GM20431 (cell line): ENCODE measurements around the gene TTLL9.

Source experiments
- in situ Hi-C: fragments of 300-500 bp; cut with MseI, MboI; formaldehyde crosslinking; loops from one replicate; pipeline ENCODE4 v1.15.0; 2020; ENCODE audit warnings: low sequenced_read_pairs; ENCODE audit not compliant: unreplicated experiment

TTLL9 gene

DNA sequence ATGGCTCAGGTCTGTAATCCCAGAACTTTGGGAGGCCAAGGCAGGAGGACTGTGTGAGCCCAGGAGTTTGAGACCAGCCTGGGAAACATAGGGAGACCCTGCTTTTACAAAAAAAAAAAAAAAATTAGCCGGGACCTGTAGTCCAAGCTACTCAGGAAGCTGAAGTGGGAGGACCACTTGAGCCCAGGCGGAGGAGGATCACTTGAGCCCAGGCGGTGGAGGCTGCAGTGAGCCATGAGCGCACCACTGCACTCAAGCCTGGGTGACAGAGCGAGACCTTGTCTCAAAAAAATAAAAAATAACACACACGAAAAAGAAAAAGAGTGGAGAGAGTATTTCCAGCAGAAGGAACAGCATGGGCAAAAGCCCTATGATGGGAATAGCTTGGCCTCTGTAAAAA lies 2.0 kb downstream of the TTLL9 start:
- in situ Hi-C loops, result no loop called here

DNA sequence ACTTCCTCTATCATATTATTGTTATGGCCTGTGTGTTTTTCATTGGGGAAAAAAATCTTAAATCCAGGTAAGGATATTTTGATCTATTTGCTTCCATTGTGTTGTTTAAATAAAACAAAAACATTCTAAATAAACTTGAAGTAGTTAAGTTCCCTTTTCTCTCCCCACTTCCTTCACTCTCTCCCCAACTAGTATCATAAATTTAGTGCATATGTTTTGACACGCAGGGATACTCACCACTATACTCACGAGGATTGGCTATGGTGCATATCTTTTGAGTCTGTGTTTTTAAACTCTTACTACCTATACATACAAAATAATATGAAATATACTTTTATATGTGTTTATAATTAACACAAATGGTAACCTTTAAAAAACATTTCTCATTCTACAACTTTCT lies 5.2 kb downstream of the TTLL9 start:
- in situ Hi-C loops, result no loop called here

DNA sequence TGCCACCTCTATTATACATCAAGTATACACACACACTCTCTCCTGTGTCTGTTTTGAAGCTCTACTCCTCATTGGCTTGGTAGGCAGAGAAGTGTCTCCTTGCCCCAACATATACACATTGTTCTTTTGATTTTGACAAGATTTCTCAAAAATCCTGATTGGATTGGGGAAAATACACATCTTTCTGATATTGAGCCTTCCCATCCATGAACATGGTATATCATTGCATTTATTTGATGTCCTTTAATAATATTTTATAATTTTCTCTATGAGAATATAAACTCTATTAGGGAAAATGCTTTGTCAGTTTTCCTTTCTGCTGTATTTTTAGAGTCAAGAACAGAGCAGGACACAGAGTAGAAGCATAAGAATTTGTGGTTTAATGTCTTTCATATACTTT lies 7.2 kb downstream of the TTLL9 start:
- in situ Hi-C loops, result no loop called here

DNA sequence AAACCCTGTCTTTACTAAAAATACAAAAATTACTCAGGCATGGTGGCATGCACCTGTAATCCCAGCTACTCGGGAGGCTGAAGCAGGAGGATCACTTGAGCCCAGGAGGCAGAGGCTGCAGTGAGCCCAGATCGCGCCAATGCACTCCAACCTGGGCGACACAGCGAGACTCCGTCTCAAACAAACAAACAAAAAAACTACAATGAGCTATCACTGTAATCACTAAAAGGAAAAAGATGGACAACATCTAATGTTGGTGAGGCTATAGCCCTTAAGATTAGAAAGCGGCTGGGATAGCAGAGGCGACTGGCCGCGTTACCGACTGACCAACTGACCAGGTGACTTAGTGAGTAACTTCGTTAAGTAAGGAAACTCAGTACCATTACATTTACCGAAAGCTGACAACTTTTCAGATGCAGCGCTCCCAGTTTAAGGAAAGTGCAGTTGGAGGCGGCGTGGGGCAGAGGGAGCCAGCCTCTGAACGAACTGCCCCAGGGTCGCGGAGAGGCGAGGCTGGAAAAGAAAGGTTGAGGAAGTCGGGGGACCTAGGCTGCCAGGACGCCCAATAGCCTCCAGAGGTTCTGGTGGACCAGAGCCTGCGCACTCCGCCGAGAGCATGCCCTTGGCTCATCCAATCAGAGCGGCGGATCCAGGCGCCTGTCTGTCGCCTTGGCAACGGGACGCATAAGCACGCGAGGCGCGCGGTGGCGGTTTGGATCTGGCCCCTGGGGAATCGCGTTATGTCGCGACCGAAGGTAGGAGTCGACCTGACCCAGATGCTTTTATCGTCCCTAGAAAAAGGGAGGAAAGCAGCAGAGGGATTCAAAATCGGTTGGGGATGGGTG lies 8.9 kb downstream of the TTLL9 start:
- in situ Hi-C loops, result no loop called here

DNA sequence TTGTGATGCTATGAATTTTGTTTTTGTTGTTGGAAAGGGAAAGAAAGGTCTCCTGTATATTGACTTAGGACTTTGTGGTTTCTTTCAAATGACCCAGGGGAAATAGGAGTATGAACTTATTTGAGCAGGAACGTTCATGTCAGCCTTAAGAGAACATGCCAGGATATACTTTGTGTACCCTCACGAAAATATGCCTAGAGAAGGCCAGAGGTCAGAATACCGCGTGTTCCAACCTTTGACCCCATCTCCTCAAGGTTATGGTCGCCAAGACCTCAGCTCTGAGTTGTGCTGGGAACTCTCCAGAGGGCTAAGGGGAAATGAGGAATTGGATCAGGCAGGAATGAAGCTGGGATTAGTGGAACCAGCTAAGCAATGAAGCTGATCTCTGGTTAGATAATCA lies 11.5 kb downstream of the TTLL9 start:
- in situ Hi-C loops, result no loop called here

DNA sequence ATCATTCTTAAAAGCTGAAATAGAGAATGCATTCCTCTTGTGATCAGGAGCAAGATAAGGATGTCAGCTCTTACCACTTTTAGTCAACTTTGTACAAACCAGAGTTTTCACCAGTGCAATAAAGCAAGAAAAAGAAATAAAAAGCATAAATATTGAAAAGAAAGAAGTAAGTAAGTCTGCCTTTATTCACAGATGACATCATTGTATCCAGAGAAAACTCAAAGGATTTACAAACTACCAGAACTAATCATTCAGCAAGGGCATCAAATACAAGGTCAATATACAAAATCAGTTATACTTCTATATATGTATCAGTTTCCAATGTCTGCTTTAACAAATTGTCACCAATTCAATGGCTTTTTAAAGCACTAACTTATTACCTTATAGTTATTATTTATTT lies 13.4 kb downstream of the TTLL9 start:
- in situ Hi-C loops, result no loop called here

DNA sequence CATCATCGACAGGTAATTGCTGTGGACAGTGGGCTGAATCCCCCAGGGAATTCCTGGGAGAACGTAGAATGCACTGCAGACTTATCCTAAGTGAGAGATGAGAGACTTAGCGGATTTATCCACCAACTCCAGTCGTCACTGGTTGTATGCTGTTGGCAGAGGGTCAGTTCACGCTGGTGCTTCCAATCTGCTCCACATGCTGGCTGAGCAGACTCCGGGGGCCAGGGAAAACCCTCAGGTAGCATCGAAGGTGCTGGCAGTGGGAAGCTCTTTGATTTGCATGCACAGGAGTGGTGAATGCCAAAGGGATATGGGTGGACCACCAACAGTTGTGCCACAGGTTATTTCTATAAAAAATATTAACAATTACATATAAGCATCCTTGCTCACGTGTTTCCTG lies 20.2 kb downstream of the TTLL9 start:
- in situ Hi-C loops, result no loop called here

DNA sequence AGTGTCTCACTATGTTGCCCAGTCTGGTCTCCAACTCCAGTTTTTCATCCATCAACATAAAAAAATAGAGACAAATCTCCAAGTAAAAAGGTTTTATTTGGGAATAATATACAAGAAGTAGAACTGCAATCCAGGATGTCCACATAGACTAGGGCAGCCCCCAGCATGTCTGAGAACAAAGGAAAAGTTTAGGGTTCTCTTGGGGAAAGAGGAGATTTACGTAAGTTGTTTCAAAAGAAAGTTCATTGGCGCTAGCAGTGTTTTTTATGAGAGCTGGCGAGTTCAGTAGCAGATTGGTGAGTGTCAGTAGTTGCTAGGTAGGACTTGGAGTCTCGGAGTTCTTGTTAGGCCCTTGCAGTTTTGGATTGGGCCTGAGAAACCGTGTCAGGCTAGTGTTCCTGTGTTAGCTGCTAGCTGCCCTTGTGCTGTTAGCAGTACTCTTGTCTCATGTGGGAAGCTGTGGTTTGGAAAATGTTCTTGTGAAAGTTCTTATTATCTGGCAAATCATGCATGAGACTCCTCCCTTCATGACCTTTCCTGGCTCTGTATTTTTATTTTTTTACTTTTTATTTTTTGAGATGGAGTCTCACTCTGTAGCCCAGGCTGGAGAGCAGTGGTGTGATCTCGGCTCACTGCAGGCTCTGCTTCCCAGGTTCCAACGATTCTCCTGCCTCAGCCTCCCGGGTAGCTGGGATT lies 24.7 kb downstream of the TTLL9 start:
- in situ Hi-C loops, result no loop called here

DNA sequence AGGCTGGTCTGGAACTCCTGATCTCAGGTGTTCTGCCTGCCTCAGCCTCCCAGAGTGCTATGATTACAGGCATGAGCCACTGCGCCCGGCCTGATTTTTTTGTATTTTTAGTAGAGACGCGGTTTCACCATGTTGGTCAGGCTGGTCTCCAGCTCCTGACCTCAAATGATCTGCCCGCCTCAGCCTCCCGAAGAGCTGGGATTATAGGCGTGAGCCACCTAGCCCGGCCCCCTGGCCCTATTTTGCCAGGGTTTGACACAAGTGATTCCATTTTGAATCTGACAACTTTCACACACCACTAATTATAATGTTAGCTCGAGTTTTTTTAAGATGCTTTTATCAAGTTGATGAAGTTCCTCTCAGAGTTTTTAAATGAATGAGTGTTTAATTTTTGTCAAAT lies 25.6 kb downstream of the TTLL9 start:
- in situ Hi-C loops, result no loop called here

DNA sequence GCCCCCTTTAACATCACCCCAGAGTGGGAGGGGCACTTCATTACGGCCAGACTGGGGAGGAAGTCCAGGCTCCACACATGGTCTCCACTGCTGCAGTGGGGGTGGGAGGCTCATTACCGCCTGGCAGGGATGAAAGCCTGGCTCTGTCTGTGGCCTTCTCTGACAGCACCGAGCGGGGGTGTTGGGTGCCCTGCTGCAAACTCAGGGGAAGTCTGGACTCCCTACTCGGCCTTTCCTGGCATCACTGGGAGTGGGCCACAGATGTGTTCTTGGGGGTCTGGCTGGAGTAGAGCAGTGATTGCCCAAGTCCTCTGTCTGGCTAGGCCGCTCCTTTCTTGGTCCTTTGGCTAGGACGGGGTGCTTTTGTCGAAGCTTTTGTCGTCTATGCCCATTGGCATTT lies 27.1 kb downstream of the TTLL9 start:
- in situ Hi-C loops, result no loop called here

DNA sequence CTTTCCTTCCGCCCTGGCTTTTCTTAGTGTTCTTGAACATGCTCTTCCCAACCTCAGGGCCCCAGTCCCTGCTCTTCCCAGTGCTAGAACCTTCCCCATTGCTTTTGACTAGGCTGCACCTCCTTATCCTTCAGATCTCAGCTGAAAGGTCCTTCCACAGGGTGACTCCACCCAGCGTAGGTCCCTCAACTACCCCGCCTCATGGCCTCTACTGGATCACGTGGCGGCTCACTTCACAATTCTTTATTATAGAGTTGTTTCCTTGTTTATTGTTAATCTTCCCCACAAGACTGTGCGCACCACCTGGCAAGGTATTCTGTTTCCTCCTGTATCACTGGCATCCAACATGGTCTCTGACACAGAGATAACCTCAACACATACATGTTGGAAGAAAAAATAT lies 31.2 kb downstream of the TTLL9 start:
- in situ Hi-C loops, result no loop called here

DNA sequence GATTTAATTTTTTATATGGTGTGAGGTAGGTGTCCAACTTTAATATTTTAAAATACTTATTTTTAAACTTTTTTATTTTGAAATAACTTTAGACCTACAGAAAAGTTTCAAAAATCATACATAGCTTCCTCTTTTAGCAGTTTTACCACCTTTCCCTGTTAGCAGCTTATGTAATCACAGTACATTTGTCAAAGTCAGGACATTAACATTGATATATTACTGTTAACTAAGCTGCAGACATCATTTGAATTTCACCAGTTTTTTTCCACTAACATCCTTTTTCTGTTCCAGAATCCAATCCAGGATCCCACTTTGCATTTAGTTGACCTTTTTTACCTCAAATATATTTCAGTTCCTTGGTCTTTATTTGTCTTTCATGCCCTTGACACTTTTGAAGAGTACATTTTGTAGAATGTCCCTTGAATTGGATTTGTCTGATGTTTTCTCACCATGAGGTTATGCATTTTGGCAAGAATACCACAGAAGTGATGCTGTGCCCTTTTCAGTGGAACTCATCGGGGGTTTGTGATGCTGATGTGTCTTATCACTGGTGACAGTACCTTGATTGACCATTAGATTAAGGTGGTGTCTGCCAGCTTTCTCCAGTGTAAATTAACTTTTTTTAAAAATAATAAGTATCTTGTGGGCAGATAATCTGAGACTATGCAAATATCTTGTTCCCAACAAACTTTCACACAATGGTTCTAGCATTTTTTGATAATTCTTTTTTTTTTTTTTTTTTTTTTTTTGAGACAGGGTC lies 33.4 kb downstream of the TTLL9 start:
- in situ Hi-C loops, result no loop called here

DNA sequence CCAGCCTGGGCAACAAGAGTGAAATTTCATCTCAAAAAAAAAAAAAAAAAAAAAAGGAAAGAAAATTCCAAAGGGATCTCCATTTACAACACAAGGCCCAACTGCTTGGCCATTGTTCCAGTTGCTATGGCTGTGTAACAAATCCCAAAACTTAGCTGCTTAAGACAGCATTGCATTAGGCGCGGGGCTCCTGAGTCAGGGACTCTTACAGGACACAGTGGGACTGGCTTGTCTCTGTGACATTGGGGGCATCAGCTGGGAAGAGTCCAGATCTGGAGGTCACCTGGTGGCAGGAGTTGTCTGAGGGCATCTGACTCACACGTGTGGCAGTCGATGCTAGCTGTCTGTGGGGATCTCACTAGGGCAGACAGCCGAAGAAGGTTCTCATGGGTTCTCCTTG lies 35.6 kb downstream of the TTLL9 start:
- in situ Hi-C loops, result no loop called here

DNA sequence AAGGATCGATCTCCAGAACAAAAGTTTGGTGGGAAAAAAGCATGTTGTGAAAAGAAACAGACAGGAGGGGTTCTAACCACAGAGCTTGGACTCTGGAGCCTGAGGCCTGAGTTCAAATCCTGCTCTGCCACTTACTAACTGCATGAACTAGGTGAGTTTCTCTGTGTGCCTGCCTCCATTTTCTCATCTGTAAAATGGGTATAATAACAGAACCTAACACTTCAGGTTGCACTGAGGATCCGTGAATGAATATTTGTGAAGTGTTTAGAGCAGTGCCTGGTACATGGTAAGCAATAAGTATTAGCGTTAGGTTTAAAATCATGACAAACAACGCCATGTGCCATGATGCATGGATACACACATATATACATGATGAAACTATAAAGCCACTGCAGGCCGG lies 36.6 kb downstream of the TTLL9 start:
- in situ Hi-C loops, result no loop called here

DNA sequence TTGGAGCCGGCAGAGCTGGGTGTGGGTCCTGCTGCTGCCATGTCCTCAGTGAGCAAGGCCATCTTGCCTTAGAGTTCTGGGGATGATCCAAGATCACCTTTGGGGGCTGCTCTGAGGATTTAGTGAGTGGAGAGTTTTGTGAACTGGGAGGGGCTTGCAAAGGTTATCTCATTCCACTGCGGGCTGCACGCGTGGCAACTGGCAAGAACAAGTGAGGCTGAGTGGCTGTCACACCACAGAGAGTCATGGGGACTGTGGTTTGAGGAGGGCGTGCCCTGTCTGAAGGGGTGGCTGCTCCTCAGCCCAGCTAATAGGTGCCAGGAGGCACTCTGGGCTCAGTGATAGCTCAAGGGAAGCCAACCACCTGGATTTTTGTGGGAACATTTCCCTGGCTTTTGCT lies 37.6 kb downstream of the TTLL9 start:
- in situ Hi-C loops, result no loop called here

DNA sequence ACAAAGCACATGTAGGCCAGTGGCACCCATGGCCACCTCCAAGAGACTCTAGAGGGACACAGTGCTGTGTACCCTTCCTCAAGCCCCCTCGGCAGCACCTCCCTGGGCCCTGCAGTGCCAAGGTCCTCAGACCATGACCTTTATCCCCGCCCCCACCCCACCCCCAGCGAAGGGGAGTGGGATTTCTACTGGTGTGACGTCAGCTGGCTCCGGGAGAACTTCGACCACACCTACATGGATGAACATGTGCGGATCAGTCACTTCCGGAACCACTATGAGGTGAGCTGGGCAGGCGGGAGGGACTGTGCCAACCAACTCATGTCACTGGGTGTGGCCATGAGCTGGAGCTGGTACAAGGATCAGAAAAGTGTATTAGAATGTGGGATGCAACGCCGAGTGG lies 38.0 kb downstream of the TTLL9 start:
- in situ Hi-C loops, result no loop called here

DNA sequence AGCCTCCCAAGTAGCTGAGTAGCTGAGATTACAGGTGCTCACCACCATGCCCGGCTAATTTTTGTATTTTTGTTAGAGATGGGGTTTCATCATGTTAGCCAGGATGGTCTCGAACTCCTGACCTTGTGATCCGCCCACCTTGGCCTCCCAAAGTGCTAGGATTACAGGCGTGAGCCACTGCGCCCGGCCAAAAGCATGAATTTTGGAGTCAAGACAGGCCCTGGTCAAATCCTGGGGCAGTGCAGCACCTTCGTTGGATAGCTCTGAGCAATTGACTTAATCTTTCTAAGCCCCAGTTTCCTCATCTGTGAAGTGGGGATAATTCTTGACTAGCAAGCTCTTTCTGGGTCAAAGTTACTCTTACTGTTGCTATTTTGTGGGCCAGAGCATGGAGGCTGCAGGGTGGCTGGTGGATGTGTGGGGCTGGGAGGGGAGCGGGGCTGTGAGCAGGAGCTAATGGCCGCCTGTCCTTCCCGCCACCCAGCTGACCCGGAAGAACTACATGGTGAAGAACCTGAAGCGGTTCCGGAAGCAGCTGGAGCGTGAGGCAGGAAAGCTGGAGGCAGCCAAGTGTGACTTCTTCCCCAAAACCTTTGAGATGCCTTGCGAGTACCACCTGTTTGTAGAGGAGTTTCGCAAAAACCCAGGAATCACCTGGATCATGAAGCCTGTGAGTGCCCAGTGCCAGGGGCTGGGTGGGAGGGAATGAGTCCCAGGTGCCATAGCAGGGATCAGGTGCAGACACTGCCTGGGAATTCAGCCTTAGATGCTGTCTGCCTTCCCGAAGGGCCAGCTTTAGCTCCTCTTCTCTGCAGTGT lies 39.0 kb downstream of the TTLL9 start:
- in situ Hi-C loops, result no loop called here

DNA sequence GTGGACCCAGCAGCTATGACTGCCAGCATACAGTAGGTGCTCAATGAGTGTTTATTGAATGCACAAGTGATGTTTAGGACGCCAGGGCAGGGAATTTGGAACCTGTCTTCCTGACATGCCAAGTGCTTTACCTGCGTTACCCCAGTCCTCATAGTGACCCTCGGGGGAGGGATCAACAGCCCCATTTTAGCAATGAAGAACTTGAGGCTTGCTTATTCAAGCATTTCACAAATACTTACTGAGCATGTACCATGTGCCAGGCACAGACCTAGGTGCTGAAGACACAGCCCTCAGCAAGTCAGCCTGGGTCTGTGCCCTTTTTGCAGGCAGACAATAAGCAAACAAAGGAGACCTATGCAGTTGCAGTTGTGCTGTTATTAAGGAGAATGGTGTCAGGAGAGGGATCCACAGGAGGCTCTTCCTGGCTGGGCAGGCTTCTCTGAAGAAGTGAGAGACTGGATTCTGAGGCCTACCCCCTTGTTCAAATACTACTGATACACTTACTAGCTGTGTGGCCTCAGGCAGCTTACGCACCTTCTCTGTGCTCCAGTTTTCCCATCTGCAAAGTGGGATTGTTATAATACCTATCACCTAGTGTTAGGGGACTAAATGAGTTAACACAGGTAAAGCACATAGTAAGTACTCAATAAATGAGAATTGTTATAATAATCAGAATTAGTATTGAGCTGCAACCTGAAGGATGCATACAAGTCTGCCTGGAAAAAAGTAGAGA lies 39.8 kb downstream of the TTLL9 start:
- in situ Hi-C loops, result no loop called here

DNA sequence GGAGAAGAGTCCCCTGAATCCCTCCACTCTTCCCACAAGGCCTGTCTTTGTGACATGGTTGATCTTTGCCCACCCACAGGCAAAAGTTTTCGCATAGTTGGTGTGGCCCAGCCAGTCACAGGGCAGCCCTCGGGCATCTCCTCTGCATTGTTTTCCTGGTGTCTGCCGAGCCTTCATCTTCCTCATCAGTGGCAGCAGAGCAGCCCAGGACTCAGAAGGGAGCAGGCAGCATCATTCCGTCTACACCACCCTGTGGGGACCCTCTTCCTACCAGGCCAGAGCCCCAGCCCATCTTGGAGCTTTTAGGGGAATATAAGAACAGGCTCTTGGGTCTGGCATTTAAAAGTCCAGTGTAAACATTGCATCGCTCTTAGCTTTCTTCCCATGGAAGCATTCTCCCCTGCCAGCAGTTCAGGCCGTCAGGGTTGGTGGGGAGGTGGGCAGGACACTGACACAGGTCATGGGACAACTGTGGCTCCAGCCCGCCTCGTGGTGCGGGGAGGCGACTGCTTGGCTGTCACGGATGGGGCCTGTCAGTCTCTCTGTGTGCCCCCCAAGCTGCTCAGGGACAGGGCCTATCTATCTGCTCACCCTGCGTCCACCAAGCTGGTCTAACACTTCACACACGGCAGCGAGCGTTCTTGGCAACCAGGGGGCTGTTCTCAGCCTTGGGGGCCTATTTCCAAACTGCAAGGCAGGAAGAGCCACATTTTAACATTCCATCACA lies 43.2 kb downstream of the TTLL9 start:
- in situ Hi-C loops, result no loop called here
